Tibial nerve (tissue), 4 donors: ENCODE measurements around the gene CPZ. TPM values are rescaled to one million over a fixed set of nuclear protein-coding genes. Genes with fewer than 3 reads are reported as not detected.

Experiments
- DNase-seq, 2 donors: peaks; one replicate each; pipeline ENCODE4 v3.0.0-alpha.2; 2019; ENCODE audit warnings: low spot score in 2 of 2
- H3K27ac ChIP-seq, 4 donors: fragments of 200-600 bp; sonication (generic) in 3 of 4; one replicate each; pipeline ENCODE4 v1.5.1; 2017 to 2019; ENCODE audit warnings: mild to moderate bottlenecking in 1 of 4
- H3K27me3 ChIP-seq, 2 donors: fragments of 200-600 bp; sonication (generic) in 1 of 2; one replicate each; pipeline versions ENCODE4 v1.5.1 to v1.6.0; 2017 to 2019
- H3K36me3 ChIP-seq, 3 donors: fragments of 200-600 bp; sonication (generic); one replicate each; pipeline ENCODE4 v1.5.1; 2018 to 2019
- H3K4me1 ChIP-seq, 4 donors: fragments of 200-600 bp; sonication (generic) in 3 of 4; one replicate each; pipeline ENCODE4 v1.5.1; 2017 to 2019
- H3K4me3 ChIP-seq, 4 donors: fragments of 200-600 bp; sonication (generic) in 3 of 4; one replicate each; pipeline ENCODE4 v1.5.1; 2017 to 2019; ENCODE audit warnings: mild to moderate bottlenecking in 1 of 4, moderate library complexity in 1 of 4
- H3K9me3 ChIP-seq, 4 donors: fragments of 200-600 bp; sonication (generic) in 3 of 4; one replicate each; pipeline ENCODE4 v1.5.1; 2017 to 2019
- EP300 ChIP-seq, 2 donors: sonication (generic); formaldehyde crosslinking; IDR thresholded peaks; one replicate each; pipeline ENCODE4 v1.6.1; 2017; ENCODE audit warnings: antibody characterized with exemption in 2 of 2, mild to moderate bottlenecking in 1 of 2
- POLR2A ChIP-seq, 2 donors: fragments of 450-650 bp; IDR thresholded peaks; one replicate each; pipeline ENCODE4 v1.6.1; 2017; ENCODE audit warnings: antibody characterized with exemption in 2 of 2, mild to moderate bottlenecking in 2 of 2, moderate library complexity in 2 of 2
- WGBS, 2 donors: methylation state at CpG; one replicate each; pipeline ENCODE4 v1.1.5; 2018; 5-methylcytosine and 5-hydroxymethylcytosine counted together
- total RNA-seq, 4 donors: library from RNA; depleted of rRNA; stranded (reverse); fragments of >200 nt; gene quantifications; one replicate each; pipeline ENCODE4 v1.1.0, GENCODE V29; 2016
- TF ChIP-seq, protein P1 (sequence below), 5 experiments: fragments of 200-600 bp in 3 of 5; fragments of 450-650 bp in 2 of 5; sonication (generic) in 3 of 5; IDR thresholded peaks; one replicate each; pipeline ENCODE4 v1.5.1; 2016 to 2019; ENCODE audit warnings: antibody characterized with exemption in 5 of 5, mild to moderate bottlenecking in 3 of 5, moderate library complexity in 2 of 5

The CPZ gene
- total RNA-seq, 4 donors from 2014 or later = 1.6 to 11.7 (median 2.5) TPM

DNA sequence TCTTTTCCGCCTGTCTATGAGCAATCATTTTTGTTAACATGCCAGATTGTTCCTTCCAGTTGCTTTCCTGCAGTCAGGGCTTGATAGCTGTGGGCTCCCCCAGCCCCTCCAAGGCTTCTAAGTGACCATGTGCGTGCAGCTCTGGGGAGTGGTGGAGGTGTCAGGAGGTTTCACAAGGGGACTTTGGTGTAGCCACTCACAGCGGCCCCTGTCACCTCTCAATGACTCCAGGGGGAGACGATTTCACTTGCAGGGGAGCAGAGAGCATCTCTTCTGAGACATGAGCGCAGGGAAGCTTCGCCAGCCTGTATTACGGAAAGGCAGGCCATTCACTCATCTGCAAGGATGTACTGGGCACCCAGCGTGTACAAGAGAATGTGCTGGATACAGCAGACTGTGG, 15.5 kb upstream of the CPZ start:
- TF ChIP-seq POLR2A (IDR thresholded peaks at IDR 0.05) = no peak
- TF ChIP-seq, protein P1, sequence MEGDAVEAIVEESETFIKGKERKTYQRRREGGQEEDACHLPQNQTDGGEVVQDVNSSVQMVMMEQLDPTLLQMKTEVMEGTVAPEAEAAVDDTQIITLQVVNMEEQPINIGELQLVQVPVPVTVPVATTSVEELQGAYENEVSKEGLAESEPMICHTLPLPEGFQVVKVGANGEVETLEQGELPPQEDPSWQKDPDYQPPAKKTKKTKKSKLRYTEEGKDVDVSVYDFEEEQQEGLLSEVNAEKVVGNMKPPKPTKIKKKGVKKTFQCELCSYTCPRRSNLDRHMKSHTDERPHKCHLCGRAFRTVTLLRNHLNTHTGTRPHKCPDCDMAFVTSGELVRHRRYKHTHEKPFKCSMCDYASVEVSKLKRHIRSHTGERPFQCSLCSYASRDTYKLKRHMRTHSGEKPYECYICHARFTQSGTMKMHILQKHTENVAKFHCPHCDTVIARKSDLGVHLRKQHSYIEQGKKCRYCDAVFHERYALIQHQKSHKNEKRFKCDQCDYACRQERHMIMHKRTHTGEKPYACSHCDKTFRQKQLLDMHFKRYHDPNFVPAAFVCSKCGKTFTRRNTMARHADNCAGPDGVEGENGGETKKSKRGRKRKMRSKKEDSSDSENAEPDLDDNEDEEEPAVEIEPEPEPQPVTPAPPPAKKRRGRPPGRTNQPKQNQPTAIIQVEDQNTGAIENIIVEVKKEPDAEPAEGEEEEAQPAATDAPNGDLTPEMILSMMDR (IDR thresholded peaks at IDR 0.05) = no peak
- no peak for TF ChIP-seq EP300 (IDR thresholded peaks at IDR 0.05)
- Histone ChIP-seq H3K4me1 (peaks cover 0 to 7% (median 0%) of the 10 kb centered on the region in 4 donors), H3K4me3 (no peak overlapping the region), H3K27ac (no peak overlapping the region), H3K36me3 (no peaks in the 10 kb centered on the region), H3K27me3 (peaks cover 0 to 21% of the 10 kb centered on the region in 2 donors), H3K9me3 (no peaks in the 10 kb centered on the region)
- no peak for DNase-seq
- WGBS, 2 donors = 68 to 71% methylated on average over 8 of the region's 8 CpGs

DNA sequence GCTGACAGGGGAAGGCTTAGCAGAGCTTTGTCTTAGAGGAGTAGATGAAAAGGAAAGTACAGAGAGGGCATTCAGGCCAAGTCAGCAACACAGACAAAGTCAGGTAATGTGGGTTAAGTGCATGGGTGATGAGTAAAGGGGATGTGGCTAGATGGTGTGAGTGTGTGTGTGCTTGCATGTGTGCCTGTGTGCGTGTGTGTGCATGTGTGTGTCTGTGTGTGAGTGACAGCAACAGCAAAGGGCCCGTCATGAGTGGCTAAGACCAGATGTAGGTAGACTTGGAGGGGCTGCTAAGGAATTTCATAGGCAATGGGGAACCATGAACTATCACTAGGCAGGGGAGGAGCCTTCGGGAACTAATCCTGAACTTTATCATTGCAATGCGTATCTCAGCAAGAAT, 14.6 kb upstream of the CPZ start:
- Histone ChIP-seq H3K4me1 (peaks cover 0 to 7% (median 0%) of the 10 kb centered on the region in 4 donors), H3K36me3 (no peaks in the 10 kb centered on the region), H3K4me3 (no peak overlapping the region), H3K9me3 (no peaks in the 10 kb centered on the region), H3K27me3 (peaks cover 0 to 26% of the 10 kb centered on the region in 2 donors), H3K27ac (no peak overlapping the region)
- no peak for TF ChIP-seq POLR2A (IDR thresholded peaks at IDR 0.05)
- DNase-seq = no peak
- WGBS, 2 donors = 76% methylated on average over 4 of the region's 4 CpGs

DNA sequence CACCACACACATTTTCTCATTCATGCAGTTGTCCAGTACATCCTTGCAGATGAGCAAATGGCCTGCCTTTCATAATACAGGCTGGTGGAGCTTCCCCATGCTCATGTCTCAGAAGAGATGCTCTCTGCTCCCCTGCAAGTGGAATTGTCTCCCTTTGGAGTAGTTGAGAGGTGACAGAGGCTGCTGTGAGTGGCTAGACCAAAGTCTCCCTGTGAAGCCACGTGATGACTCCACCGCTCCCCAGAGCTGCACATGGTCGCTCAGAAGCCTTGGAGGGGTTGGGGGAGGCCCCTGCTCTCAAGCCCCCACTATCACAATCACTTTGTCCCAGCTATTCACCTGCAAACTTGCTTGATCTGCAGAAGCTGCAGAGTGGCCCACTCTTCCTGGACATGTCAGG, 13.8 kb upstream of the CPZ start:
- no peak overlapping the region for H3K4me3 ChIP-seq
- no peak for DNase-seq
- TF ChIP-seq POLR2A (IDR thresholded peaks at IDR 0.05) = no peak
- TF ChIP-seq, protein P1 (IDR thresholded peaks at IDR 0.05) = no peak
- TF ChIP-seq EP300 (IDR thresholded peaks at IDR 0.05) = no peak
- H3K27me3 ChIP-seq = peaks cover 0 to 31% of the 10 kb centered on the region in 2 donors
- H3K4me1 ChIP-seq = peaks cover 0 to 7% (median 0%) of the 10 kb centered on the region in 4 donors
- H3K36me3 ChIP-seq = no peaks in the 10 kb centered on the region
- no peak overlapping the region for H3K27ac ChIP-seq
- WGBS, 2 donors = 76 to 79% methylated on average over 3 of the region's 3 CpGs
- H3K9me3 ChIP-seq = no peaks in the 10 kb centered on the region

DNA sequence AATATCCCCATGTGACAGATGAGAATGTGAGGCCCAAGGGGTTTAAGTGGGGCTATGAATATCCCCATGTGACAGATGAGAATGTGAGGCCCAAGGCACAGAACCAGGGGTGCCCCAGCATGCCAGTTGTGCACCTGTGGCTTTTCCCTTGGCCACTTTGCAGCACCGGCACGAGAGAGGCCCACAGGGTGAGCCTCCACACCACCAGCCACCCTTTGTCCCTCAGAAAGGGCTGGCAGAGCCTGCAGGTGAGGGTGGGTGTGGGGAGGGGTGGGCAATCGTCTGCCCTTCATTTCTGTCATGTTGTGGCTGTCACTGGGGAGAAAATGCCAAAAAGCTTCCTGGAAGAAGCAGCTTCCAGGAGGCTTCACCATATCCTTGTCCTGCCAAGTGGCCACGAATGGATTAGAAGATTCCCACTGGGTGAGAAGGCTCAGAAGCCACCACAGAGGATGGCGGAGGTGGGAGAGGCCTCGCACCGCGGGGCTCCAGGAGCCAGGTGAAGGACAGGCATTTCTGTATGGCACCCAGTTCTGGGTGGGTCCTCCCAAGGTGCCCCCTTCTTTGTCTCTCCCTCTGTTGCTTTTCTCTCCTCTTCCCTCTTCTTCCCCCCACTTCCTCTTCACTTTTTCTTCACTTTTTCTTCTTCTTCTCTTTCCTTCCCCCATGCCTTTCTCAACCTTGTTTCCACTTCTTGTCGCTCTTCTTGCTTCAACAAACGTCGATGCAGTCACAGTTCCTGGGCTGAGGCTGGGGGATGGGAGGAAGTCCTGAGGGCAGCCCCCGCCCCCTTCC, 12.8 kb upstream of the CPZ start:
- no peak overlapping the region for H3K4me3 ChIP-seq
- no peaks in the 10 kb centered on the region for H3K9me3 ChIP-seq
- H3K4me1 ChIP-seq = peaks cover 0 to 7% (median 0%) of the 10 kb centered on the region in 4 donors
- 25 to 29% methylated on average over 12 of the region's 12 CpGs for WGBS, 2 donors
- H3K36me3 ChIP-seq = no peaks in the 10 kb centered on the region
- H3K27me3 ChIP-seq = peaks cover 0 to 34% of the 10 kb centered on the region in 2 donors
- TF ChIP-seq, protein P1 (IDR thresholded peaks at IDR 0.05) = no peak
- TF ChIP-seq POLR2A (IDR thresholded peaks at IDR 0.05) (no peak), EP300 (IDR thresholded peaks at IDR 0.05) (no peak)
- DNase-seq = no peak
- H3K27ac ChIP-seq = no peak overlapping the region

DNA sequence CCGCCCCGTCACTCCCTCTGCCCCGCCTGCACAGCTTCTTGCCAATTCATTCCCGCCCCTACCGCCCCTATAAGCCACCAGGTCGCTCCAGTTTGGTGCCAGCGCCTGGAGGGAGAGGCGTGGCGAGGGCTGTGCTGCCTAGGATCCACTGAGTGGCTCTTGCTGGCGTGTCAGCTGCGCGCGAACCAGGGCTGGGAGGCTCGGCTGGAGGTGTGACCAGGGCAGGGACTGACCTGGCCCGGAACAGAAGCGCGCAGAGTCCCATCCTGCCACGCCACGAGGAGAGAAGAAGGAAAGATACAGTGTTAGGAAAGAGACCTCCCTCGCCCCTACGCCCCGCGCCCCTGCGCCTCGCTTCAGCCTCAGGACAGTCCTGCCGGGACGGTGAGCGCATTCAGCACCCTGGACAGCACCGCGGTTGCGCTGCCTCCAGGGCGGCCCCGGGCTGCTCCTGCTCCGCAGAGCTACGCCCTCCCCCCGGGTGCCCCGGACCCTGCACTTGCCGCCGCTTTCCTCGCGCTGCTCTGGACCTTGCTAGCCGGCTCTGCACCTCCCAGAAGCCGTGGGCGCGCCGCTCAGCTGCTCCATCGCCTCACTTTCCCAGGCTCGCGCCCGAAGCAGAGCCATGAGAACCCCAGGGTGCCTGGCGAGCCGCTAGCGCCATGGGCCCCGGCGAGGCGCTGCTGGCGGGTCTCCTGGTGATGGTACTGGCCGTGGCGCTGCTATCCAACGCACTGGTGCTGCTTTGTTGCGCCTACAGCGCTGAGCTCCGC, 12.1 kb upstream of the CPZ start, which contains the start of gene GPR78:
Gene GPR78, plus strand, starts transcription at position 72 of the 773 bp plus-strand sequence. Its CDS starts 591 bp downstream, at position 663.
- Histone ChIP-seq H3K9me3 (no peaks in the 10 kb centered on the region), H3K4me1 (peaks cover 0 to 7% (median 0%) of the 10 kb centered on the region in 4 donors), H3K27me3 (peaks cover 0 to 36% of the 10 kb centered on the region in 2 donors), H3K27ac (no peak within 1 kb of the TSS), H3K4me3 (no peak within 1 kb of the TSS), H3K36me3 (no peaks in the 10 kb centered on the region)
- DNase-seq = no peak
- WGBS, 2 donors = 2 to 3% methylated on average over 30 to 48 of the region's 63 CpGs
- TF ChIP-seq POLR2A (IDR thresholded peaks at IDR 0.05) (no peak), EP300 (IDR thresholded peaks at IDR 0.05) (no peak)
- TF ChIP-seq, protein P1 (IDR thresholded peaks at IDR 0.05) = no peak
